GM12891 (cell line): ENCODE measurements around the gene TAL2.

Experiments used
- PAX5 ChIP-seq: IDR thresholded peaks from 2 replicates; pipeline ENCODE4 v1.6.1; 2011; ENCODE audit warnings: low read length, moderate library complexity, mild to moderate bottlenecking; ENCODE audit not compliant: insufficient read depth, severe bottlenecking
- POLR2A ChIP-seq: IDR thresholded peaks from 2 replicates; pipeline ENCODE4 v1.6.1; 2011; ENCODE audit warnings: low read depth, low read length, control low read depth
- POLR2AphosphoS5 ChIP-seq: IDR thresholded peaks from 2 replicates; pipeline ENCODE4 v1.6.1; 2011; ENCODE audit warnings: low read depth, low read length, control low read depth
- TAF1 ChIP-seq: IDR thresholded peaks from 2 replicates; pipeline ENCODE4 v1.6.1; 2011; ENCODE audit warnings: low read depth, low read length, control low read depth

GRCh38 chr9:105702207-105702606, 40.0 kb downstream of the TAL2 start:
- no peak for TF ChIP-seq POLR2AphosphoS5
- TF ChIP-seq POLR2A = no peak
- no peak for TF ChIP-seq TAF1
- no peak for TF ChIP-seq PAX5
